ENCODE measurements around the gene DAAM1. TPM values are rescaled to one million over a fixed set of nuclear protein-coding genes. Genes with fewer than 3 reads are reported as not detected.

Gene DAAM1
- total RNA-seq, 1 experiment from 2014 or later: 35.3 TPM

DNA sequence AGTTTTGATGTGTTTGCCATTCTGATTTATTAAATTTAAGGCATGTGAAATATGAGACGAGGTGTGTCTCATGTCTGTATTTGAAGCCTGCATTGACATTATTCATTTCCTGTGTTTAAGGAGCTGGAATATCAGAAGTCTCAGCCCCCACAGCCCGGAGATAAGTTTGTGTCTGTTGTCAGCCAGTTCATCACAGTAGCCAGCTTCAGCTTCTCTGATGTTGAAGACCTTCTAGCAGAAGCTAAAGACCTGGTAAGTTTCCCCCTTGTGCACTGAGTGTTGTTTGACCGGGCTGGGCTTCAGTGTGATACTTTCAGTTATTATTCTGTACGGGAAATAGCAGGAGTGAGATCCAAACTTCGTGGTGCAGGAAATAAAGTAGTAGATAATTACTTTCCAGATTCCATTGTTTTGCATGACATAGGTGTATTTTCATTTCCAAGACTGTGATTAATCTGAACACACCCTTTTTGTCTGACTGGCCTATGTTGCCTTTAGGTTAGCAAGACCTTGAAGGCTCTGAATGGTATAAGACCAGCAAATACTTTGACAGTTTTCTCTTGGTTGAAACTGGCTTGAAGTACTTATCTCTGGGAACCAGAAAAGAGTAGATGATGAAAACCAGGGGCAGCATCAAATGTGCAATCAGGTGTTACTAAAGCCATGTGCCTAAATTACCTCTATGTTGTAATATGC lies 175.2 kb downstream of the DAAM1 start:
- H3K9me3 ChIP-seq: no peaks in the 10 kb centered on the region
- H3K4me1 ChIP-seq: peaks cover 9% of the 10 kb centered on the region
- H3K9me3 Mint-ChIP-seq (ENCODE audit: unreplicated experiment): no peaks in the 10 kb centered on the region
- no peak for DNase-seq
- no peak overlapping the region for H3K4me3 Mint-ChIP-seq (ENCODE audit: unreplicated experiment)
- H3K4me3 ChIP-seq (ENCODE audit: low read depth, low read length): no peak overlapping the region
- H3K4me1 Mint-ChIP-seq (ENCODE audit: low read depth, unreplicated experiment): peaks cover 9% of the 10 kb centered on the region
- CTCF ChIA-PET: no interaction called here
- intact Hi-C loops (cut with micrococcal nuclease; ENCODE audit: unreplicated experiment): no loop called here
- H3K36me3 Mint-ChIP-seq (ENCODE audit: insufficient read depth, unreplicated experiment): peaks cover 26% of the 10 kb centered on the region
- TF ChIP-seq, protein P1, sequence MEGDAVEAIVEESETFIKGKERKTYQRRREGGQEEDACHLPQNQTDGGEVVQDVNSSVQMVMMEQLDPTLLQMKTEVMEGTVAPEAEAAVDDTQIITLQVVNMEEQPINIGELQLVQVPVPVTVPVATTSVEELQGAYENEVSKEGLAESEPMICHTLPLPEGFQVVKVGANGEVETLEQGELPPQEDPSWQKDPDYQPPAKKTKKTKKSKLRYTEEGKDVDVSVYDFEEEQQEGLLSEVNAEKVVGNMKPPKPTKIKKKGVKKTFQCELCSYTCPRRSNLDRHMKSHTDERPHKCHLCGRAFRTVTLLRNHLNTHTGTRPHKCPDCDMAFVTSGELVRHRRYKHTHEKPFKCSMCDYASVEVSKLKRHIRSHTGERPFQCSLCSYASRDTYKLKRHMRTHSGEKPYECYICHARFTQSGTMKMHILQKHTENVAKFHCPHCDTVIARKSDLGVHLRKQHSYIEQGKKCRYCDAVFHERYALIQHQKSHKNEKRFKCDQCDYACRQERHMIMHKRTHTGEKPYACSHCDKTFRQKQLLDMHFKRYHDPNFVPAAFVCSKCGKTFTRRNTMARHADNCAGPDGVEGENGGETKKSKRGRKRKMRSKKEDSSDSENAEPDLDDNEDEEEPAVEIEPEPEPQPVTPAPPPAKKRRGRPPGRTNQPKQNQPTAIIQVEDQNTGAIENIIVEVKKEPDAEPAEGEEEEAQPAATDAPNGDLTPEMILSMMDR (IDR thresholded peaks at IDR 0.05; ENCODE audit: insufficient read depth in 1 of 2, low read depth in 1 of 2, low read length in 1 of 2, severe bottlenecking in 1 of 2, unreplicated experiment in 1 of 2): no peak
- no peak overlapping the region for H3K27ac Mint-ChIP-seq (ENCODE audit: unreplicated experiment)
- BruUV-seq (replicated peaks): no TSS peak
- POLR2A ChIA-PET: no interaction called here
- no peaks in the 10 kb centered on the region for H3K27me3 Mint-ChIP-seq (ENCODE audit: insufficient read depth, unreplicated experiment)
- no peaks in the 10 kb centered on the region for H3K27me3 ChIP-seq (replicated peaks; ENCODE audit: control insufficient read depth, insufficient read depth, low read length)
- H3K36me3 ChIP-seq (ENCODE audit: control insufficient read depth, insufficient read depth, low read length): no peaks in the 10 kb centered on the region

DNA sequence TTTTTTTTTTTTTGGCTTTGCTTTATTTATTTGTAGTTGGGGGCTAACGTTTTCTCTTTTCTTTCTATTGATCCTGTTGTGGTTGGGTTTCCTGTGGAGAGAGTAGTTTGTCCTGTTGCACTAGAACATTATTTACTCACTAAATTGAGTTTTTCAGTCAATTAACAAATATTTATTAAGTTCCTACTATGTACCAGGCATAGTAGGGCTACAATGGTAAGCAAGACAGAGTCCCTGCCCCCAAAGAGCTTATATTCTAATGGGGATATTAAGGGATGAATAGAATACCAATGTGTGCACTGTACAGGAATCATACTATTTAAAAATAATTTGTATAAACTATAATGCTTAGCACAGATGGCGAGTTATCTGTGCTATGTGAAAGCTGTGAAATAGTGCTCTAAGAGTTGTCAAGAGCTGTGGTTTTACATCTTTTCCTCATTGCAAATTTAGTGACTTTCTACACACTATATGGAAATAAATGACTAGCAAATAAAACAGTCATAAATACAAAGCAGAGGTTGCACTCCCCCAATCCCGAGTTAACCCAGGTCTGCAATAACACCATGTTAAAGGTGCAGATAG lies 181.8 kb downstream of the DAAM1 start:
- ChIA-PET POLR2A (no interaction called here), CTCF (no interaction called here)
- no peak overlapping the region for H3K4me3 Mint-ChIP-seq (ENCODE audit: unreplicated experiment)
- H3K27ac Mint-ChIP-seq (ENCODE audit: unreplicated experiment): no peak overlapping the region
- intact Hi-C loops (cut with micrococcal nuclease; ENCODE audit: unreplicated experiment): no loop called here
- H3K27me3 Mint-ChIP-seq (ENCODE audit: insufficient read depth, unreplicated experiment): no peaks in the 10 kb centered on the region
- TF ChIP-seq, protein P1 (IDR thresholded peaks at IDR 0.05; ENCODE audit: insufficient read depth in 1 of 2, low read depth in 1 of 2, low read length in 1 of 2, severe bottlenecking in 1 of 2, unreplicated experiment in 1 of 2): no peak
- Histone ChIP-seq H3K4me3 (ENCODE audit: low read depth, low read length) (no peak overlapping the region), H3K4me1 (no peaks in the 10 kb centered on the region), H3K27me3 (replicated peaks; ENCODE audit: control insufficient read depth, insufficient read depth, low read length) (no peaks in the 10 kb centered on the region), H3K9me3 (no peaks in the 10 kb centered on the region), H3K36me3 (ENCODE audit: control insufficient read depth, insufficient read depth, low read length) (no peaks in the 10 kb centered on the region)
- H3K36me3 Mint-ChIP-seq (ENCODE audit: insufficient read depth, unreplicated experiment): peaks cover 6% of the 10 kb centered on the region
- no peak for DNase-seq
- peaks cover 8% of the 10 kb centered on the region for H3K9me3 Mint-ChIP-seq (ENCODE audit: unreplicated experiment)
- H3K4me1 Mint-ChIP-seq (ENCODE audit: low read depth, unreplicated experiment): peaks cover 6% of the 10 kb centered on the region
- no TSS peak for BruUV-seq (replicated peaks)

DNA sequence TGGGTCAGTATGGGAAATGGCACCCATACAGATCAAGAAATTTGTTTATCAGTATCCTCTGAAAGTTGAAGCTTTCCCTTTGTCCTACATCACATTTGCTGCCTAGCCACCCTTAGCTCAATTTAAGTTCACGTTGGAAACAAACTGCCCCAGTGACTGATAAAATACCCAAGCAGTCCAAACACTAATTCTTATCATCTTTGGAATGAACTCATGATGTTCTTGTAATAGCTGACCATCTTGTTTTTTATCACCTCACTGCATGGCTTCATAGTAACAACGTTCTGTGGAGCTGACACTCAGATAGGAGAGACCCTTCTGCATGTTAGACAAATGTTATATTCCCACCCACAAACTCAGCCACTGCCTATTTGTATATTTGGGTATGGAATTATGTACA lies 183.3 kb downstream of the DAAM1 start:
- TF ChIP-seq, protein P1 (IDR thresholded peaks at IDR 0.05; ENCODE audit: insufficient read depth in 1 of 2, low read depth in 1 of 2, low read length in 1 of 2, severe bottlenecking in 1 of 2, unreplicated experiment in 1 of 2): no peak
- CTCF ChIA-PET: no interaction called here
- peaks cover 10% of the 10 kb centered on the region for H3K9me3 Mint-ChIP-seq (ENCODE audit: unreplicated experiment)
- Histone ChIP-seq H3K36me3 (ENCODE audit: control insufficient read depth, insufficient read depth, low read length) (no peaks in the 10 kb centered on the region), H3K9me3 (no peaks in the 10 kb centered on the region), H3K4me3 (ENCODE audit: low read depth, low read length) (no peak overlapping the region), H3K27me3 (replicated peaks; ENCODE audit: control insufficient read depth, insufficient read depth, low read length) (no peaks in the 10 kb centered on the region), H3K4me1 (no peaks in the 10 kb centered on the region)
- DNase-seq: no peak
- peaks cover 6% of the 10 kb centered on the region for H3K36me3 Mint-ChIP-seq (ENCODE audit: insufficient read depth, unreplicated experiment)
- no peak overlapping the region for H3K27ac Mint-ChIP-seq (ENCODE audit: unreplicated experiment)
- peaks cover 7% of the 10 kb centered on the region for H3K4me1 Mint-ChIP-seq (ENCODE audit: low read depth, unreplicated experiment)
- intact Hi-C loops (cut with micrococcal nuclease; ENCODE audit: unreplicated experiment): no loop called here
- POLR2A ChIA-PET: no interaction called here
- BruUV-seq (replicated peaks): no TSS peak
- H3K27me3 Mint-ChIP-seq (ENCODE audit: insufficient read depth, unreplicated experiment): no peaks in the 10 kb centered on the region
- no peak overlapping the region for H3K4me3 Mint-ChIP-seq (ENCODE audit: unreplicated experiment)
